H9 (cell line): Measurements from ENCODE around the gene TAF10. TPM values are rescaled to one million over a fixed set of nuclear protein-coding genes. Genes with fewer than 3 reads are reported as not detected.
A peak's percentile ranks its signal among the peaks of the same experiment; 100 is the strongest.

ENCODE experiments used
- DNase-seq: peaks from one replicate; pipeline ENCODE4 v3.0.0-alpha.2; 2017
- H2AFZ ChIP-seq: one replicate; pipeline ENCODE4 v1.6.1; 2013; ENCODE audit warnings: mild to moderate bottlenecking, low read length, control low read depth, moderate library complexity
- H2AK5ac ChIP-seq: 2 replicates; pipeline ENCODE4 v1.6.1; 2013; ENCODE audit warnings: low read length, control low read depth, mixed read lengths; ENCODE audit not compliant: insufficient read length
- H2BK120ac ChIP-seq: one replicate; pipeline ENCODE4 v1.6.1; 2013; ENCODE audit warnings: low read depth, mild to moderate bottlenecking, low read length, control low read depth, inconsistent platforms; ENCODE audit not compliant: poor library complexity, severe bottlenecking
- H2BK12ac ChIP-seq: 2 replicates; pipeline ENCODE4 v1.6.1; 2013; ENCODE audit warnings: low read length, control low read depth, mixed read lengths, low read depth; ENCODE audit not compliant: insufficient read length
- H2BK15ac ChIP-seq: 2 replicates; pipeline ENCODE4 v1.6.1; 2013; ENCODE audit warnings: low read depth, low read length, control low read depth
- H2BK20ac ChIP-seq: one replicate; pipeline ENCODE4 v1.6.1; 2013; ENCODE audit warnings: low read depth, mild to moderate bottlenecking, low read length, control low read depth, inconsistent platforms; ENCODE audit not compliant: poor library complexity, severe bottlenecking
- H2BK5ac ChIP-seq: 2 replicates; pipeline ENCODE4 v1.6.1; 2013; ENCODE audit warnings: low read length, control low read depth, mixed read lengths; ENCODE audit not compliant: insufficient read length
- H3K14ac ChIP-seq: 2 replicates; pipeline ENCODE4 v1.6.1; 2013; ENCODE audit warnings: low read length, control low read depth; ENCODE audit not compliant: insufficient read depth
- H3K18ac ChIP-seq: 2 replicates; pipeline ENCODE4 v1.6.1; 2013; ENCODE audit warnings: low read depth, mild to moderate bottlenecking, mixed read lengths, low read length, control low read depth; ENCODE audit not compliant: insufficient read length
- H3K23ac ChIP-seq: 2 replicates; pipeline ENCODE4 v1.6.1; 2013; ENCODE audit warnings: low read length, control low read depth, mixed read lengths, low read depth; ENCODE audit not compliant: insufficient read length
- H3K23me2 ChIP-seq: 2 replicates; pipeline ENCODE4 v1.6.1; 2013; ENCODE audit warnings: low read depth, mild to moderate bottlenecking, mixed read lengths, low read length, control low read depth; ENCODE audit not compliant: insufficient read length, poor library complexity, severe bottlenecking
- H3K27ac ChIP-seq: 2 replicates; pipeline ENCODE4 v1.5.1; 2013; ENCODE audit warnings: low read length, control low read depth, mixed read lengths, low read depth; ENCODE audit not compliant: insufficient read length
- H3K27me3 ChIP-seq: 2 replicates; pipeline ENCODE4 v1.6.1; 2013; ENCODE audit warnings: low read length, control low read depth, inconsistent platforms; ENCODE audit not compliant: insufficient read depth
- H3K4ac ChIP-seq: 2 replicates; pipeline ENCODE4 v1.6.1; 2013; ENCODE audit warnings: low read depth, mild to moderate bottlenecking, control low read depth, inconsistent platforms, low read length, moderate library complexity
- H3K4me1 ChIP-seq: 2 replicates; pipeline ENCODE4 v1.6.1; 2013; ENCODE audit warnings: low read length, control low read depth, inconsistent platforms; ENCODE audit not compliant: insufficient read depth
- H3K4me2 ChIP-seq: 2 replicates; pipeline ENCODE4 v1.6.1; 2013; ENCODE audit warnings: low read length, control low read depth, mixed read lengths; ENCODE audit not compliant: insufficient read length, insufficient read depth
- H3K56ac ChIP-seq: 2 replicates; pipeline ENCODE4 v1.6.1; 2013; ENCODE audit warnings: low read depth, mild to moderate bottlenecking, mixed read lengths, low read length, control low read depth; ENCODE audit not compliant: insufficient read length
- H3K79me1 ChIP-seq: 2 replicates; pipeline ENCODE4 v1.6.1; 2013; ENCODE audit warnings: low read depth, mild to moderate bottlenecking, moderate library complexity, low read length, control low read depth, inconsistent platforms; ENCODE audit not compliant: insufficient read depth, poor library complexity, severe bottlenecking
- H3K79me2 ChIP-seq: 2 replicates; pipeline ENCODE4 v1.6.1; 2013; ENCODE audit warnings: low read length, control low read depth, inconsistent platforms; ENCODE audit not compliant: insufficient read depth
- H3K9ac ChIP-seq: 2 replicates; pipeline ENCODE4 v1.6.1; 2013; ENCODE audit warnings: low read length, control low read depth, mixed read lengths; ENCODE audit not compliant: insufficient read length; ENCODE audit errors: extremely low read depth
- H3K9me3 ChIP-seq: one replicate; pipeline ENCODE4 v1.6.1; 2013; ENCODE audit warnings: low read depth, low read length, inconsistent platforms; ENCODE audit not compliant: control insufficient read depth
- H3T11ph ChIP-seq: one replicate; pipeline ENCODE4 v1.6.1; 2013; ENCODE audit warnings: mild to moderate bottlenecking, low read length, control low read depth, inconsistent platforms
- H4K20me1 ChIP-seq: one replicate; pipeline ENCODE4 v1.6.1; 2013; ENCODE audit not compliant: control insufficient read depth, insufficient read length, insufficient read depth
- H4K5ac ChIP-seq: 2 replicates; pipeline ENCODE4 v1.6.1; 2013; ENCODE audit warnings: low read depth, mild to moderate bottlenecking, mixed read lengths, low read length, control low read depth; ENCODE audit not compliant: insufficient read length
- H4K8ac ChIP-seq: replicated peaks from 2 replicates; pipeline ENCODE4 v1.6.1; 2013; ENCODE audit warnings: low read length, control low read depth, mixed read lengths, low read depth; ENCODE audit not compliant: insufficient read length
- H4K91ac ChIP-seq: 2 replicates; pipeline ENCODE4 v1.6.1; 2013; ENCODE audit warnings: low read depth, mild to moderate bottlenecking, moderate library complexity, mixed read lengths, low read length, control low read depth; ENCODE audit not compliant: insufficient read length
- H3K27ac Mint-ChIP-seq, 3 experiments: 2 replicates in 2 of 3; 3 replicates in 1 of 3; pipeline ENCODE4 v1.8.0; 2020 to 2021; ENCODE audit warnings: mixed read lengths in 3 of 3, mild to moderate bottlenecking in 1 of 3, moderate library complexity in 1 of 3
- H3K27me3 Mint-ChIP-seq: 2 replicates; pipeline ENCODE4 v1.8.0; 2021; ENCODE audit warnings: low read depth, mild to moderate bottlenecking, moderate library complexity, mixed read lengths
- H3K36me3 Mint-ChIP-seq, 3 experiments: 2 replicates in 2 of 3; 3 replicates in 1 of 3; pipeline ENCODE4 v1.8.0; 2020 to 2021; ENCODE audit warnings: low read depth in 3 of 3, mixed read lengths in 3 of 3; ENCODE audit not compliant: insufficient read depth in 1 of 3
- H3K4me1 Mint-ChIP-seq, 2 experiments: 2 replicates each; pipeline ENCODE4 v1.8.0; 2020; ENCODE audit warnings: mixed read lengths in 2 of 2
- H3K4me3 Mint-ChIP-seq, 2 experiments: 2 replicates in 1 of 2; 3 replicates in 1 of 2; pipeline ENCODE4 v1.8.0; 2020 to 2021; ENCODE audit warnings: mild to moderate bottlenecking in 2 of 2, mixed read lengths in 2 of 2, moderate library complexity in 1 of 2
- H3K9me3 Mint-ChIP-seq, 2 experiments: 2 replicates in 1 of 2; 3 replicates in 1 of 2; pipeline ENCODE4 v1.8.0; 2020; ENCODE audit warnings: mild to moderate bottlenecking in 2 of 2, mixed read lengths in 2 of 2, moderate library complexity in 1 of 2
- WGBS: extraction: QIAGEN DNeasy Blood & Tissue Kit; methylation state at CpG from one replicate; pipeline ENCODE4 v1.1.7; 2013; ENCODE audit warnings: missing lambda C conversion rate, low lambda C conversion rate, mixed read lengths; ENCODE audit not compliant: insufficient read length; ENCODE audit errors: extremely low coverage; 5-methylcytosine and 5-hydroxymethylcytosine counted together
- total RNA-seq: library from RNA; stranded (reverse); gene quantifications from 2 replicates; pipeline ENCODE4 v1.2.1, GENCODE V29; 2021
- TF ChIP-seq, protein P1 (sequence below): fragments of 200-600 bp; sonication (generic); conservative IDR thresholded peaks from 3 replicates; pipeline ENCODE4 v1.8.0; 2021; ENCODE audit warnings: antibody characterized with exemption, mild to moderate bottlenecking

Gene TAF10
- total RNA-seq, 1 experiment from 2014 or later: 198 TPM

- peak overlapping the region; percentile 50 for H3K4me2 ChIP-seq
- no peak overlapping the region for H4K8ac ChIP-seq
- H2BK120ac ChIP-seq: no peak overlapping the region
- H2AK5ac ChIP-seq: no peak overlapping the region
- no peak overlapping the region for H2BK12ac ChIP-seq
- TF ChIP-seq, protein P1, sequence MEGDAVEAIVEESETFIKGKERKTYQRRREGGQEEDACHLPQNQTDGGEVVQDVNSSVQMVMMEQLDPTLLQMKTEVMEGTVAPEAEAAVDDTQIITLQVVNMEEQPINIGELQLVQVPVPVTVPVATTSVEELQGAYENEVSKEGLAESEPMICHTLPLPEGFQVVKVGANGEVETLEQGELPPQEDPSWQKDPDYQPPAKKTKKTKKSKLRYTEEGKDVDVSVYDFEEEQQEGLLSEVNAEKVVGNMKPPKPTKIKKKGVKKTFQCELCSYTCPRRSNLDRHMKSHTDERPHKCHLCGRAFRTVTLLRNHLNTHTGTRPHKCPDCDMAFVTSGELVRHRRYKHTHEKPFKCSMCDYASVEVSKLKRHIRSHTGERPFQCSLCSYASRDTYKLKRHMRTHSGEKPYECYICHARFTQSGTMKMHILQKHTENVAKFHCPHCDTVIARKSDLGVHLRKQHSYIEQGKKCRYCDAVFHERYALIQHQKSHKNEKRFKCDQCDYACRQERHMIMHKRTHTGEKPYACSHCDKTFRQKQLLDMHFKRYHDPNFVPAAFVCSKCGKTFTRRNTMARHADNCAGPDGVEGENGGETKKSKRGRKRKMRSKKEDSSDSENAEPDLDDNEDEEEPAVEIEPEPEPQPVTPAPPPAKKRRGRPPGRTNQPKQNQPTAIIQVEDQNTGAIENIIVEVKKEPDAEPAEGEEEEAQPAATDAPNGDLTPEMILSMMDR: no peak
- no peaks in the 10 kb centered on the region for H3K9me3 Mint-ChIP-seq
- no peak overlapping the region for H4K5ac ChIP-seq
- no peak overlapping the region for H3K23ac ChIP-seq
- H3K4ac ChIP-seq: no peak overlapping the region
- H3K79me1 ChIP-seq: no peaks in the 10 kb centered on the region
- H3K79me2 ChIP-seq: no peaks in the 10 kb centered on the region
- H3K27ac Mint-ChIP-seq: no peak overlapping the region
- 0 out of 2 replicates have a peak overlapping the region, but pooled peaks have one; percentile 3 for H3K14ac ChIP-seq
- no peak overlapping the region for H3T11ph ChIP-seq
- H4K20me1 ChIP-seq: no peaks in the 10 kb centered on the region
- no peak overlapping the region for H3K18ac ChIP-seq
- H3K27ac ChIP-seq: no peak overlapping the region
- H2BK5ac ChIP-seq: no peak overlapping the region
- H3K36me3 Mint-ChIP-seq: peaks cover 2 to 31% (median 17%) of the 10 kb centered on the region in 3 experiments; a peak in 6 of 7 replicates
- DNase-seq: peak; percentile 68
- peaks cover 18% of the 10 kb centered on the region; the same call in 1 of the 2 replicates for H3K27me3 ChIP-seq
- H2BK20ac ChIP-seq: no peak overlapping the region
- H3K4me1 Mint-ChIP-seq: peaks cover 3% of the 10 kb centered on the region in 2 experiments; a peak in 2 of 4 replicates
- no peaks in the 10 kb centered on the region for H3K9me3 ChIP-seq
- no peaks in the 10 kb centered on the region for H3K4me1 ChIP-seq
- H3K4me3 Mint-ChIP-seq: peak overlapping the region; percentile 59 to 76
- no peak overlapping the region for H3K9ac ChIP-seq
- no peak overlapping the region for H2AFZ ChIP-seq
- no peak overlapping the region for H3K56ac ChIP-seq
- peaks cover 9% of the 10 kb centered on the region for H3K23me2 ChIP-seq
- WGBS: no CpG with 5 or more reads among the region's 102 CpGs
- H4K91ac ChIP-seq: no peak overlapping the region
- no peak overlapping the region for H2BK15ac ChIP-seq
- peaks cover 49% of the 10 kb centered on the region for H3K27me3 Mint-ChIP-seq
Observed at GRCh38 chr11:6629892-6630631, 18.0 kb upstream of the TAF10 start.
